ENCODE results near the gene DSCAML1. TPM values are rescaled to one million over a fixed set of nuclear protein-coding genes. Genes with fewer than 3 reads are reported as not detected.

Gene DSCAML1
- total and polyA plus RNA-seq, 2 of the 8 experiments (the other 6 are each of a cell fraction or from before 2014, with no cell fraction given), result 0.19 to 0.24 TPM

DNA sequence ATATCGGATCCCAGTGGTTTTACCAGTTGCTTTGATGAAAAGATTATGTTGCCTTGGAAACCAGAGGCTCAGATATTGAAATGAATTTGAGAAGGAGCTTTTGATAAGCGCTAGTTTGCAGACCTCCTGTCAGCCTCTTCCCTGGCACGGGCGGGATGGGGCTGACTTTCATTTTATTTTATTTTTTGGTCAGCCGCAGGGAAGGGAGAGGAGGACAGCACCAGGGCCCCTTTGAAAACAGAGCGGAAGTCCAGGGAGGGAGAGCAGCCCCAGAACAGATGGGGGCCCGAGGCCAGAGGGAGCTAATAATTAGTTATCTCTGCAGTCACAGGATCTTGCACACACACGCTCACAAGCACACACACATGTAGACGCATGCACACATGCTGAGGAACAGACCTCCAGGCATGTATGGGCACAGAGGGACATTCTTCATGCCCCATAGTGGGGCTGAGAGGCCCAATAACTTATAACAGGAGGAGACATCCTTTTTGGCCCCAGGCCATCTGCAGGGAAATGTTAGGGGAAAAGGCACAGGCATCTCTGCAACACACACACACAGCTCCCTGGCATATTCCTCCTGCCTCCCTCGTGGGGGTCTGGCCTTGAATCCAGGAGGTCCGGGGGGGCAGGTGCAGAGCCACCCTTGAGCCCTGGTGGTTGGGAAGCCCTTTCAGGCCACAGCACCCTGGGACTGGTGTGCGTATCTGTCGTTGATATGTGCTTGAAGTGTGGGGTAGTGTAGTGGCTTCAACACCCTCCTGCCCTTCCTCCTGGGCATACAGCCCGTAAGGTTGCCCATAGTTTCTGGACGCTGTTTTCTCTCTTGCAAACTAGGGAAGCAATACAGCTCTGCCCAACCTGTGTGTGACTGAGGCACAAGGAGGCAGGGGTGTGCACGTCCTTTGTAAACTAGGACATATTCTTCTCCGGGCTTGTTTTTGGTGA lies 352.0 kb downstream of the DSCAML1 start:
- POLR2A ChIA-PET (ENCODE audit: partially characterized antibody), result interaction anchor here (1.8 kb wide), 1 partner anchor 57 kb away, joined by 4 read pairs; no protein-coding TSS in a partner anchor
- H3K23ac ChIP-seq (ENCODE audit: insufficient read length), result no peak overlapping the region
- H4K5ac ChIP-seq (ENCODE audit: insufficient read length, low read depth, low read length), result no peak overlapping the region
- H4K8ac ChIP-seq (ENCODE audit: extremely low read depth, insufficient read depth, low read length), result no peak overlapping the region
- DNase-seq (ENCODE audit: low read depth in 1 of 2, low spot score in 2 of 2) (no peak), FAIRE-seq (no peak)
- H3K4me1 ChIP-seq (replicated peaks in 1 of 4; ENCODE audit: control insufficient read depth in 3 of 4, insufficient read depth in 4 of 4, low read length in 3 of 4), result peaks cover 0 to 8% (median 1%) of the 10 kb centered on the region in 4 experiments; a peak in 3 of 7 replicates
- no peak overlapping the region for H2AK5ac ChIP-seq (ENCODE audit: low read depth, low read length)
- no peak overlapping the region for H4K91ac ChIP-seq (replicated peaks; ENCODE audit: insufficient read length, low read length)
- H2AFZ ChIP-seq (ENCODE audit: low read length), result no peak overlapping the region
- H2BK120ac ChIP-seq (replicated peaks; ENCODE audit: low read depth, low read length), result no peak overlapping the region
- H3K79me1 ChIP-seq (ENCODE audit: low read depth, low read length), result no peaks in the 10 kb centered on the region
- no peak for TF ChIP-seq EGR1 (IDR thresholded peaks at IDR 0.05; ENCODE audit: borderline replicate concordance, low read depth, low read length)
- no peak for TF ChIP-seq POLR2AphosphoS5 (IDR thresholded peaks at IDR 0.05; ENCODE audit: low read depth, low read length)
- TF ChIP-seq SIRT6 (IDR thresholded peaks at IDR 0.05; ENCODE audit: low read length), result no peak
- H3K27me3 ChIP-seq (replicated peaks in 1 of 4; ENCODE audit: control insufficient read depth in 3 of 4, extremely low read depth in 1 of 4, insufficient read depth in 3 of 4, low read length in 3 of 4), result peaks cover 0 to 6% (median 0%) of the 10 kb centered on the region in 4 experiments; a peak in 4 of 7 replicates
- no peak overlapping the region for H2BK5ac ChIP-seq (ENCODE audit: low read depth, low read length)
- no peak overlapping the region for H2BK20ac ChIP-seq (ENCODE audit: low read length)
- H3K4me2 ChIP-seq (ENCODE audit: insufficient read depth in 1 of 2, low read depth in 2 of 2, low read length in 2 of 2), result no peak overlapping the region
- 85% methylated on average over 17 of the region's 17 CpGs; no CpG with 5 or more reads in 1 of the 2 experiments for WGBS, 2 experiments (ENCODE audit: extremely low coverage in 1 of 2, insufficient coverage in 1 of 2, insufficient read length in 1 of 2, insufficient replicate concordance in 2 of 2, low coverage in 1 of 2, low lambda C conversion rate in 2 of 2, missing lambda C conversion rate in 1 of 2)
- peaks cover 3% of the 10 kb centered on the region; the same call in 1 of the 2 replicates for H3K23me2 ChIP-seq (ENCODE audit: low read depth, low read length)
- H2BK12ac ChIP-seq (ENCODE audit: low read depth, low read length), result no peak overlapping the region
- no peaks in the 10 kb centered on the region for H3K9me3 ChIP-seq (ENCODE audit: insufficient read depth in 2 of 2, low read depth in 1 of 2, low read length in 1 of 2)
- H3K36me3 ChIP-seq (ENCODE audit: control insufficient read depth in 2 of 4, insufficient read depth in 4 of 4, low read length in 3 of 4), result no peaks in the 10 kb centered on the region
- no peak overlapping the region for H3K14ac ChIP-seq (ENCODE audit: insufficient read length)
- CTCF ChIA-PET (ENCODE audit: partially characterized antibody), result interaction anchor here (0.7 to 6.5 kb wide), 35 partner anchors 12 to 502 kb away, joined by 3 to 75 read pairs (median 7); no protein-coding TSS in a partner anchor
- H3K56ac ChIP-seq (replicated peaks; ENCODE audit: insufficient read length, low read depth, low read length), result no peak overlapping the region
- H3K9ac ChIP-seq (replicated peaks in 1 of 4; ENCODE audit: extremely low read depth in 1 of 4, low read depth in 3 of 4, low read length in 3 of 4), result no peak overlapping the region
- H3K4ac ChIP-seq (replicated peaks; ENCODE audit: insufficient read length, low read depth, low read length), result no peak overlapping the region
- H3K18ac ChIP-seq (ENCODE audit: extremely low read depth, low read length), result no peak overlapping the region
- no peak overlapping the region for H3K4me3 ChIP-seq (ENCODE audit: extremely low read depth in 1 of 4, insufficient read depth in 2 of 4, low read depth in 3 of 4, low read length in 4 of 4)
- no peak overlapping the region for H3K27ac ChIP-seq (ENCODE audit: low read depth, low read length)
- H3K79me2 ChIP-seq (ENCODE audit: control insufficient read depth in 1 of 2, insufficient read depth in 2 of 2, low read length in 2 of 2), result no peaks in the 10 kb centered on the region; a peak in 1 of 4 replicates
- H2BK15ac ChIP-seq (ENCODE audit: low read length), result no peak overlapping the region
- peaks cover 0 to 5% of the 10 kb centered on the region in 2 experiments for H4K20me1 ChIP-seq (replicated peaks in 1 of 2; ENCODE audit: control insufficient read depth in 1 of 2, insufficient read depth in 2 of 2, low read length in 2 of 2)

Measured in H1 (cell line).